Metanephros (tissue), 2 donors: ENCODE measurements around the gene NPDC1. TPM values are rescaled to one million over a fixed set of nuclear protein-coding genes. Genes with fewer than 3 reads are reported as not detected.

Source experiments
- small RNA-seq: library from RNA; depleted of rRNA; stranded (forward); fragments of <200 nt; gene quantifications from one replicate; pipeline ENCODE3, GENCODE V24; 2014; ENCODE audit warnings: low replicate concordance
- total RNA-seq: library from RNA; depleted of rRNA; stranded (reverse); fragments of >200 nt; gene quantifications from one replicate; pipeline ENCODE4 v1.2.3, GENCODE V29; 2014

The NPDC1 gene
- 28.6 TPM for total RNA-seq

DNA sequence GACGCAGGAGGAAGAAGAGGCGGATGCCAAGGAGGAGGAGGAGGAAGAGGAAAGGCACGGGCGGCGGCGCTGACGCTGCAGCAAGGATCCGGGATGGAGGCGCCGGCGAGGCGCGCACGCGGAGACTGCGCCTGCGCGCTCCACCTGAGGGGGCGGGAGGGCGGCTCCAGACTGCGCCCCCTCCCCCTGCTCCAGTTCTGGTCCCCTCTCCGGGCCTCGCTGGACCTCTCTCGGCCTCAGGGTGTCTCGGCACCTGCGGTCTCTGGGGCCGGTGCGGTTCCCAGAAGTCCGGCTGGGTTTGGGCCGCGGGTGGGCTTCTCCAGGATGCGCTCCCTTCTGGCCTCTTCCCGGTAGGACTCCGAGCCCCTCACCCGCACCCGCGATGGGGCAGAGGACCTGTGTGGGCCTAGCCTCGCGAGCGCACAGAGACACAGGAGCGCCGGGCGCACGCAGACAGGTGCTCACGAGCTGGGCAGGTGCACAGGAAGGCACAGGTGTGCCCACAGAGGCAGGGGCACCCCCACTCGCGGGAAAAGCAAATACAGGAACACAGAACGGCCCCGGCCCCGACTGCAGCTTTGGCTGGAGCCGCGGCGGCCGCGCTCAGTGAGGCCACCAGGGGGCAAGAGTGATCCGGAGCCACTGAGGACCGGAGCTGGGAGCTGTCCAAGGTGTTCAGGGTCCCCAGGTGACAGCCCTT lies at the start of gene NPDC1:
NPDC1 (minus strand) TSS at position 90 of the 700 bp plus-strand sequence. CDS start 188 bp downstream, outside the sequence.

GRCh38 chr9:137086531-137087408 lies 40.8 kb upstream of the NPDC1 start, which contains the start of gene MAN1B1:
TSS of gene MAN1B1 (plus strand) at chr9:137086985. CDS start at chr9:137087000, 15 bp downstream.

GRCh38 chr9:137077010-137077747 lies 31.2 kb upstream of the NPDC1 start, which contains the start of gene UAP1L1:
TSS of gene UAP1L1 (plus strand) at chr9:137077517. CDS start at chr9:137077533, 16 bp downstream.

DNA sequence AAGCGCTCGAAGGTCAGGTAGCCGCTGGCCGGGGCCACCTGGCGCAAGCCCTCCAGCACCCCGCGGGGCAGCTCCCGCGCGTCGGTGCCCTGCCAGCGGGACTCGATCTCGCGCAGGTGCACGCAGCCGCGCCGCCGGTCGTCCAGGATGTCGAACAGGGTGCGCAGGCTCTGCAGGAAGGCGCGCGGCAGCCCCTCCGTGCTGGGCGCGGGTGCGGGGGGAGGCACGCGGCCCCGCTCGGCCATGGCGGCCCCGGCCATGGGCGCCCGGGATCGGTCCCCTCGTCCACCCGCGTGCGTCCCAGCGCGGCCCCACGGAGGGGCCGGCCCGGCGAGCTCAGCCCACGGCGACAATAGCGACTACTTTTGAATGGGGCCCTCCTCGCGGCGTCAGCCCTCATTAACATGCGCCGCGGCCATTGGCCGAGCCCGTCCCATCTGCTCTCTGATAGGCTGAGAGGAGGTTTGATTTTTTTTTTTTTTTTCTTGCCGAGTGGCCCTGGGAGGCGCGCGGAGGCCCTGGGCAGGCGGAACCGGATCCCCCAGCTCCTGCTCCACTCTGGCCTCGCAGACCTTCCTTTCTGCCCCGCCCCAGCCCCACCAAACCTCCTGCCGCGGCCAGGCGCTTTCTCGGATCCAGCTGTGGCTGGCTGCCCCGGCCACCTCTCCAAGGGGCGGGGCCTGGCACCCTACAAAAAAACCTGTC lies 24.4 kb upstream of the NPDC1 start, which contains the start of gene SAPCD2:
SAPCD2 (minus strand) TSS at position 357 of the 705 bp plus-strand sequence; CDS start at position 260, 97 bp downstream.

GRCh38 chr9:137053944-137054931 lies 8.3 kb upstream of the NPDC1 start, which contains the start of gene ENTPD2:
TSS of gene ENTPD2 (minus strand) at chr9:137054061. CDS start at chr9:137053997, 64 bp downstream.

GRCh38 chr9:137031904-137032640 lies 13.9 kb downstream of the NPDC1 start, which contains the start of gene FUT7:
TSS of gene FUT7 (minus strand) at chr9:137032088. CDS start at chr9:137031991, 97 bp downstream.

GRCh38 chr9:137027369-137028262 lies 18.4 kb downstream of the NPDC1 start, which contains the start of gene ABCA2:
TSS of gene ABCA2 (minus strand) at chr9:137028237. CDS start at chr9:137028140, 97 bp downstream.

DNA sequence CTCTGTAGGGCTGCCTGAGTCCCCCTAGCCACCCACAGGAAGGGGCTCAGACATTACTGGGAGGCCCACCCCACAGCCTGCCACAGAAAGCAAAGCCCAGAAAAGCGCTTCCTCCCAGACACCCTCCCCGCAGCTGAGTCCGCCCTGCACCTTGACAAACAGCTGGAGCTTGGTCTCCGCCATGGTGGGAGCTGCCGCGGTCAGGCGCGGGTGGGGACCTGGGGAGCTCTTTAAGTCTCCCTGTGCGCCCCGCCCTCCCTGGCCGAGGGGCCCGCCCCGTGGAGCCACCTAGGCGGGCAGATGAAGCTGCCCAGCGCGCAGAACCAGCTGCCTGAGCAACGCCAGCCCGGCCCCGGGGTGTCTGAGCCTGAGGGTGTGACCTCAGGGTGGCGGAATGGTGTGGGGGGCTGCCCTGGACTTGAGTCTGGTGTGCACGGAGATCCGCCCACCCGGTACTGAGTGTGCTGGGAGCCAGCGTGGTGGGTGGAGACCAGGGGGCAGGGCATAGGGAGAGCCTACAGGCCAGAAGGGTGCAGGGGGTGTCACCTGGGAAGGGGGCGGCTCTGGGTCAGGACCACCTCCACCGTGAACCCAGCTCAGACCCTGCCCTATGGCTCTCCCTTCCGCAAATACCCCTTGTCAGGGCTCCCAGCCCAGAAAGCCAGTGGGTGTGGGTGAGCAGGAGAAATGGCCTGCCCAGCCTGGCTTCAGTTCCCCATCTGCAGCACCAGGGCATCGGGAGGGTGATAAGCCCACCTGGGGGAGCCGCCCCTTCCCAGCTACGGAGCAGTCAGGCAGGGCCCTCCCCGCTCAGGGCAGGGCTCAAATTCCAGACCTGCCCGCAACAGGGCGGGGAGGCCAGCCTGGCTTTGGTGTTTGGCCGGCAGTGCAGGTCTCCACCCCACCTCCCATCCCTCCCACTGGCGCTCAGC lies 49.4 kb downstream of the NPDC1 start, which contains the start of gene CLIC3:
CLIC3 (minus strand) TSS at position 208 of the 932 bp plus-strand sequence; CDS start at position 183, 25 bp downstream.

DNA sequence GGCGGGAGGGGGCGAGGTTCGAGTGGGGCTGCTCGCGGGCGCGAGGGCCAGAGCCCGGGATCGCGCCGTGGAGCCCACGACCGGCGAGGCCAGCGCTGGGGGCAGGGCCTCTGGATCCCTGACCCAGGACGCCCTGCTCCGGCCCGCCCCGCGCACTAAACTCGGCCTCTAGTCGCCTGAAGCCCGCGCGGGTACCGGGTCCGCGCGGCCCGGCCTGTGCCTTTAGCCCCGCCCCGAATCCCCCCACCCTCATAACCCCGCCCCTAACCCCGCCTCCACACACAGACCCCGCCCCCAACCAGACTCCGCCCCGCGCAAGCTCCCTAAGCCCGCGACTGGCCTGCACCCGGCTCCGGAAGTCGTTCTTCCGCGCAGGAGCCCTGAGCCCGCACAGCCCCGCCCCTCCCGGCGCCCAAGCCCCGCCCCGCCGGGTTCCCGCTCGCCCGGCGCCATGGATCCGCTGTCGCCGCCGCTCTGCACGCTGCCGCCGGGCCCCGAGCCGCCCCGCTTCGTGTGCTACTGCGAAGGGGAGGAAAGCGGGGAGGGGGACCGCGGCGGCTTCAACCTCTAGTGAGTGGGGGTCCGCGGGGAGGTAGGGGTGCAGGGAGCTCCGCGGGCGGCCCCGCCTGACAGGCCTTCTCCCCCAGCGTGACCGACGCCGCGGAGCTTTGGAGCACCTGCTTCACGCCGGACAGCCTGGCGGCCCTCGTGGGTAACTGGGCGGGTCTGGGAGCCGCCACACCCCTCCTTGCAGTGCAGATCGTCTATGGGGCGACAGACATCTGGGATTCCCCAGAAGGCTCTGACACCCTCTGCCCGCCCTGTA lies 53.8 kb downstream of the NPDC1 start, which contains the start of gene PAXX:
PAXX (plus strand) TSS at position 430 of the 826 bp plus-strand sequence; CDS start at position 452, 22 bp downstream.

Small RNA genes lying within 50 kb of the gene (small RNA-seq; reads per million reads assigned to genes)
- not detected for gene RF00153

Other genes starting within 250 kb of the NPDC1 start
- 3.1 TPM for gene CCDC183, start 249.8 kb downstream of the NPDC1 start, total RNA-seq
- 44.3 TPM for gene RABL6, start 238.2 kb downstream of the NPDC1 start, total RNA-seq
- gene AJM1, start 203.7 kb downstream of the NPDC1 start, total RNA-seq, result 1.5 TPM
- gene PHPT1, start 196.8 kb downstream of the NPDC1 start, total RNA-seq, result 68.5 TPM
- gene MAMDC4, start 193.8 kb downstream of the NPDC1 start, total RNA-seq, result 10.9 TPM
- gene EDF1, start 179.9 kb downstream of the NPDC1 start, total RNA-seq, result 172 TPM
- 18.9 TPM for gene TRAF2, start 159.7 kb downstream of the NPDC1 start, total RNA-seq
- gene FBXW5, start 101.4 kb downstream of the NPDC1 start, total RNA-seq, result 87.0 TPM
- gene C8G, start 100.9 kb downstream of the NPDC1 start, total RNA-seq, result not detected
- gene LCN12, start 93.9 kb downstream of the NPDC1 start, total RNA-seq, result 10.2 TPM
- gene PTGDS, start 68.7 kb downstream of the NPDC1 start, total RNA-seq, result 43.3 TPM
- gene LCNL1, start 63.2 kb downstream of the NPDC1 start, total RNA-seq, result 0.41 TPM
- 28.0 TPM for gene PAXX, start 53.8 kb downstream of the NPDC1 start, total RNA-seq
- gene CLIC3, start 49.6 kb downstream of the NPDC1 start, total RNA-seq, result 2.5 TPM
- 39.4 TPM for gene ABCA2, start 17.9 kb downstream of the NPDC1 start, total RNA-seq
- gene FUT7, start 14.1 kb downstream of the NPDC1 start, total RNA-seq, result 0.35 TPM
- gene ENTPD2, start 7.9 kb upstream of the NPDC1 start, total RNA-seq, result 3.6 TPM
- gene SAPCD2, start 24.4 kb upstream of the NPDC1 start, total RNA-seq, result 7.2 TPM
- 11.2 TPM for gene UAP1L1, start 31.3 kb upstream of the NPDC1 start, total RNA-seq
- gene MAN1B1, start 40.8 kb upstream of the NPDC1 start, total RNA-seq, result 54.5 TPM
- gene DPP7, start 68.6 kb upstream of the NPDC1 start, total RNA-seq, result 20.4 TPM
- 0.47 TPM for gene GRIN1, start 93.0 kb upstream of the NPDC1 start, total RNA-seq
- gene LRRC26, start 123.9 kb upstream of the NPDC1 start, total RNA-seq, result 0.35 TPM
- gene TMEM210, start 125.9 kb upstream of the NPDC1 start, total RNA-seq, result not detected
- 44.7 TPM for gene ANAPC2, start 142.4 kb upstream of the NPDC1 start, total RNA-seq
- 35.3 TPM for gene SSNA1, start 142.5 kb upstream of the NPDC1 start, total RNA-seq
- 8.2 TPM for gene TPRN, start 154.6 kb upstream of the NPDC1 start, total RNA-seq
- 32.5 TPM for gene TMEM203, start 159.5 kb upstream of the NPDC1 start, total RNA-seq
- gene NDOR1, start 159.5 kb upstream of the NPDC1 start, total RNA-seq, result 10.3 TPM
- 4.1 TPM for gene RNF208, start 176.1 kb upstream of the NPDC1 start, total RNA-seq
- gene CYSRT1, start 179.0 kb upstream of the NPDC1 start, total RNA-seq, result 0.76 TPM
- 0.70 TPM for gene RNF224, start 181.3 kb upstream of the NPDC1 start, total RNA-seq
- 3.0 TPM for gene SLC34A3, start 184.7 kb upstream of the NPDC1 start, total RNA-seq
- 172 TPM for gene TUBB4B, start 195.1 kb upstream of the NPDC1 start, total RNA-seq
- gene STPG3, start 205.1 kb upstream of the NPDC1 start, total RNA-seq, result not detected
- gene NELFB, start 209.2 kb upstream of the NPDC1 start, total RNA-seq, result 48.3 TPM
- 12.5 TPM for gene TOR4A, start 231.5 kb upstream of the NPDC1 start, total RNA-seq